A549 (cell line): ENCODE data around the gene AMOTL1. TPM values are rescaled to one million over a fixed set of nuclear protein-coding genes. Genes with fewer than 3 reads are reported as not detected.

ENCODE experiments used
- ATAC-seq, 2 experiments: fragments of 200-7000 bp in 1 of 2; fragments of >200 bp in 1 of 2; cut with Nextera tagmentation in 1 of 2; cut with Tn5 transposase in 1 of 2; 3 replicates each; pipeline versions ENCODE4 v1.8.0 to v1.9.1; 2018 to 2020; ENCODE audit warnings: mild to moderate bottlenecking in 1 of 2, moderate library complexity in 1 of 2
- CTCF ChIA-PET: fragments of 300-600 bp; sonication (Branson Sonifier 250); formaldehyde crosslinking; extraction: SDS; loops from one replicate; lab custom pipeline; 2021; ENCODE audit warnings: antibody characterized with exemption, inconsistent platforms; lab: Yijun Ruan, JAX
- POLR2A ChIA-PET: fragments of 350-600 bp; formaldehyde crosslinking; extraction: SDS; loops from one replicate; lab custom pipeline; 2021; ENCODE audit warnings: antibody characterized with exemption, inconsistent platforms; lab: Yijun Ruan, JAX
- DNase-seq, 2 experiments: peaks; one replicate each; pipeline versions ENCODE4 v3.0.0 to v3.0.0-alpha.2; 2011 to 2016; ENCODE audit warnings: low read depth in 1 of 2, low spot score in 1 of 2
- FAIRE-seq: peaks from 2 replicates; lab custom pipeline; 2011; peaks lifted over from hg19 to GRCh38; lab: Jason Lieb, UNC
- H3K27ac ChIP-seq, 2 experiments: fragments of >200 bp; sonication (Bioruptor Twin); formaldehyde crosslinking; 3 replicates each; pipeline ENCODE4 v1.5.1; 2016 to 2017
- H3K4me1 ChIP-seq: fragments of >200 bp; sonication (Bioruptor Twin); formaldehyde crosslinking; 3 replicates; pipeline ENCODE4 v1.6.1; 2016
- H3K4me2 ChIP-seq: fragments of >200 bp; sonication (Bioruptor Twin); formaldehyde crosslinking; 3 replicates; pipeline ENCODE4 v1.6.1; 2016
- H3K4me3 ChIP-seq: fragments of >200 bp; sonication (Bioruptor Twin); formaldehyde crosslinking; 3 replicates; pipeline ENCODE4 v1.5.1; 2016
- H3K9me3 ChIP-seq: fragments of >200 bp; sonication (Bioruptor Twin); formaldehyde crosslinking; 3 replicates; pipeline ENCODE4 v1.6.1; 2016
- CHD2 ChIP-seq: fragments of 150-350 bp; IDR thresholded peaks from 2 replicates; pipeline ENCODE4 v1.6.1; 2014; ENCODE audit warnings: low read length; ENCODE audit not compliant: partially characterized antibody
- EHMT2 ChIP-seq: fragments of 200-600 bp; sonication (generic); IDR thresholded peaks from 2 replicates; pipeline ENCODE4 v1.6.1; 2016; ENCODE audit warnings: antibody characterized with exemption, low read depth, mild to moderate bottlenecking, moderate library complexity
- EP300 ChIP-seq, 2 experiments: fragments of >200 bp; sonication (Bioruptor Twin); formaldehyde crosslinking; IDR thresholded peaks; 2 replicates in 1 of 2; 3 replicates in 1 of 2; pipeline ENCODE4 v1.6.1; 2016 to 2017
- ESRRA ChIP-seq: fragments of 150-350 bp; IDR thresholded peaks from 2 replicates; pipeline ENCODE4 v1.6.1; 2014; ENCODE audit warnings: mild to moderate bottlenecking, low read length, borderline replicate concordance
- FOSL2 ChIP-seq, 2 experiments: fragments of 450-650 bp in 1 of 2; fragments of >200 bp in 1 of 2; sonication (Bioruptor Twin) in 1 of 2; formaldehyde crosslinking; IDR thresholded peaks; 2 replicates each; pipeline versions ENCODE4 v1.5.0 to v1.6.1; 2016 to 2020; ENCODE audit warnings: mild to moderate bottlenecking in 1 of 2, moderate library complexity in 1 of 2
- FOXS1 ChIP-seq: fragments of 250-450 bp; sonication (Bioruptor Pico); IDR thresholded peaks from 2 replicates; pipeline ENCODE4 v1.5.0; 2020; ENCODE audit warnings: mild to moderate bottlenecking, moderate library complexity
- GATA3 ChIP-seq: IDR thresholded peaks from 2 replicates; pipeline ENCODE4 v1.6.1; 2012; ENCODE audit warnings: borderline replicate concordance
- HOXA7 ChIP-seq: fragments of 250-450 bp; sonication (Bioruptor Pico); IDR thresholded peaks from 2 replicates; pipeline ENCODE4 v1.5.0; 2020; ENCODE audit warnings: mild to moderate bottlenecking, moderate library complexity
- KDM1A ChIP-seq: fragments of 200-600 bp; sonication (generic); IDR thresholded peaks from 2 replicates; pipeline ENCODE4 v1.6.1; 2016; ENCODE audit warnings: low read depth, mild to moderate bottlenecking
- NPAS2 ChIP-seq: fragments of 250-450 bp; sonication (Bioruptor Pico); IDR thresholded peaks from 2 replicates; pipeline ENCODE4 v1.8.0; 2022; ENCODE audit warnings: mild to moderate bottlenecking, moderate library complexity, borderline replicate concordance
- NR3C1 ChIP-seq: fragments of >200 bp; sonication (Bioruptor Twin); formaldehyde crosslinking; IDR thresholded peaks from 3 replicates; pipeline ENCODE4 v1.6.1; 2017
- POLR2A ChIP-seq: IDR thresholded peaks from 2 replicates; pipeline ENCODE4 v1.6.1; 2012; ENCODE audit warnings: mild to moderate bottlenecking, low read length
- RAD21 ChIP-seq, 2 experiments: fragments of >200 bp in 1 of 2; sonication (Bioruptor Twin) in 1 of 2; formaldehyde crosslinking in 1 of 2; IDR thresholded peaks in 1 of 2; conservative IDR thresholded peaks in 1 of 2; 2 replicates in 1 of 2; 3 replicates in 1 of 2; pipeline ENCODE4 v1.6.1; 2012 to 2018; ENCODE audit warnings: inconsistent platforms in 1 of 2
- RARB ChIP-seq: fragments of 250-450 bp; sonication (Bioruptor Pico); IDR thresholded peaks from 2 replicates; pipeline ENCODE4 v1.8.0; 2021; ENCODE audit warnings: mild to moderate bottlenecking, moderate library complexity
- RCOR1 ChIP-seq: fragments of 150-350 bp; IDR thresholded peaks from 2 replicates; pipeline ENCODE4 v1.6.1; 2014; ENCODE audit warnings: antibody characterized with exemption, low read length, low read depth
- RNF2 ChIP-seq: fragments of 200-600 bp; sonication (generic); IDR thresholded peaks from 2 replicates; pipeline ENCODE4 v1.6.1; 2016; ENCODE audit warnings: low read depth, mild to moderate bottlenecking, antibody characterized with exemption, moderate library complexity, borderline replicate concordance
- SMC3 ChIP-seq: fragments of >200 bp; sonication (Bioruptor Twin); formaldehyde crosslinking; IDR thresholded peaks from 3 replicates; pipeline ENCODE4 v1.6.1; 2018; ENCODE audit warnings: inconsistent platforms
- SREBF2 ChIP-seq: fragments of 450-650 bp; IDR thresholded peaks from 2 replicates; pipeline ENCODE4 v1.6.1; 2014; ENCODE audit warnings: mild to moderate bottlenecking, moderate library complexity
- TFCP2L1 ChIP-seq: fragments of 250-450 bp; sonication (Bioruptor Pico); IDR thresholded peaks from 2 replicates; pipeline ENCODE4 v1.5.0; 2021; ENCODE audit warnings: mild to moderate bottlenecking
- TP53 ChIP-seq: fragments of 250-450 bp; sonication (Bioruptor Pico); IDR thresholded peaks from 2 replicates; pipeline ENCODE4 v1.5.0; 2021; ENCODE audit warnings: mild to moderate bottlenecking, moderate library complexity
- ZSCAN20 ChIP-seq: fragments of 250-450 bp; sonication (Bioruptor Pico); IDR thresholded peaks from 2 replicates; pipeline ENCODE4 v1.8.0; 2022; ENCODE audit warnings: mild to moderate bottlenecking, moderate library complexity
- WGBS: methylation state at CpG from one replicate; pipeline ENCODE4 v1.1.6; 2017; ENCODE audit errors: missing lambda C conversion rate; 5-methylcytosine and 5-hydroxymethylcytosine counted together
- polyA plus RNA-seq, 4 experiments: library from polyadenylated mRNA; depleted of rRNA in 3 of 4; stranded (reverse); fragments of >200 nt; fragmentation: RNase III in 1 of 4; extraction: RNeasy Plus Mini Kit Qiagen cat#74134 plus additional on column Dnase treatment in 1 of 4; gene quantifications; 2 replicates in 3 of 4; 3 replicates in 1 of 4; pipeline ENCODE4 v1.2.3, GENCODE V29; 2011 to 2017
- TF ChIP-seq, protein P1 (sequence below): fragments of >200 bp; sonication (Bioruptor Twin); formaldehyde crosslinking; IDR thresholded peaks from 3 replicates; pipeline ENCODE4 v1.5.1; 2016

AMOTL1 gene
- polyA plus RNA-seq, 2 of the 4 experiments (the other 2 are of a cell fraction): 3.9 to 12.2 TPM

DNA sequence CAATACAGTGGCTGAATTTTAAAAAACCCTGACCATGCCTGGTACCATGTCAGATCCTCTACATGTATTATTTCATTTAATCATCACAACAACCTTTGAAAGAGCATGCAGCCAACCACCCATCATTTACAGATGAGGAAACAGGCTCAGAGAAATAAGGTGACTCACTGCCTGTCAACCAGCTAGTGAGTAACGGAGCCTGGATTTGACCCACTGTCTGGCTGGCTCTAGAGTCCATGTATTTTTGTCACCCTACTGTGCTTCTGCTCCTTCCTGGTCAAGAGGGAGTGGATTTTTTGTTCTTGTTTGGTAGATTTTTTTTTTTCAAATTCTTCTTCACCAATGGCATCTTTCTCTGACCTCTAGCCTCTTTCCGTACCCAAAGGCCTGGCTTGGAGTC, 127.8 kb downstream of the AMOTL1 start:
- ATAC-seq: peak; percentile 46 to 62; a peak in 3 of 6 replicates
- Histone ChIP-seq H3K4me2 (no peak overlapping the region; the same call in 2 of the 3 replicates), H3K27ac (no peak overlapping the region), H3K9me3 (0 out of 3 replicates have a peak, but pooled peaks cover 2% of the 10 kb centered on the region), H3K4me1 (no peaks in the 10 kb centered on the region), H3K4me3 (no peak overlapping the region)
- 86% methylated on average over 2 of the region's 2 CpGs for WGBS
- FAIRE-seq: no peak
- ChIA-PET POLR2A (no interaction called here), CTCF (interaction anchor here (0.7 to 4.5 kb wide), 6 partner anchors 15 to 840 kb away, joined by 3 to 59 read pairs (median 3); no protein-coding TSS in a partner anchor)
- DNase-seq: peak in 1 of 2 experiments; percentile 18
- TF ChIP-seq HOXA7 (CRISPR knock-in tag) (no peak), FOSL2 (IDR thresholded peaks at IDR 0.05) (no peak), FOSL2 (CRISPR knock-in tag; IDR thresholded peaks at IDR 0.05) (peak; percentile 20; the same call in 1 of the 2 replicates)

DNA sequence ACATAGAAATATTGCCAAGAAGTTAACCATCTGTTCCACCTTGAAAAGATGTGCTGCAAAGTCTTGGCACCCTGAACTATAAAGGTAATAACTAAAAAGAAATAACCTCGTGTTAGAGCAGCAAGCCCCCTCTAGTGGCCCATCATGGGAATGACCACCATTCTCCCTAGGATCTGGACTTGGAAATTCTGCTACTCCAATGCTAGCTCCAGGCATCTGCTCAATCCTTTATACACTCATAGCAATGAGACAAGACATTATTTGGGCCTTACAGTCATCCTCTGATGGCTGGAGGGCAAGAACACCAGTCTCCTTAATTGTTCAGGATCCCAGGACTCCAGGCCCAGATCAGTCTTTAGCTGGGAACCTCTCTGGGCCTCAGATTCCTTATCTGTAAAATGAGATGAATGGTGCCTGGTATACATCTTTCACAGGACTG, 129.2 kb downstream of the AMOTL1 start:
- FAIRE-seq (peak; percentile 39), DNase-seq (peak; percentile 10 to 42), ATAC-seq (peak in 1 of 2 experiments; percentile 65; a peak in 3 of 6 replicates)
- TF ChIP-seq POLR2A (no peak), GATA3 (no peak), RAD21 (conservative IDR thresholded peaks at IDR 0.05 in 1 of 2, IDR thresholded peaks at IDR 0.05 in 1 of 2) (peak; percentile 80), SMC3 (peak; percentile 78), TFCP2L1 (CRISPR knock-in tag) (no peak), ESRRA (no peak), ZSCAN20 (no peak)
- TF ChIP-seq, protein P1, sequence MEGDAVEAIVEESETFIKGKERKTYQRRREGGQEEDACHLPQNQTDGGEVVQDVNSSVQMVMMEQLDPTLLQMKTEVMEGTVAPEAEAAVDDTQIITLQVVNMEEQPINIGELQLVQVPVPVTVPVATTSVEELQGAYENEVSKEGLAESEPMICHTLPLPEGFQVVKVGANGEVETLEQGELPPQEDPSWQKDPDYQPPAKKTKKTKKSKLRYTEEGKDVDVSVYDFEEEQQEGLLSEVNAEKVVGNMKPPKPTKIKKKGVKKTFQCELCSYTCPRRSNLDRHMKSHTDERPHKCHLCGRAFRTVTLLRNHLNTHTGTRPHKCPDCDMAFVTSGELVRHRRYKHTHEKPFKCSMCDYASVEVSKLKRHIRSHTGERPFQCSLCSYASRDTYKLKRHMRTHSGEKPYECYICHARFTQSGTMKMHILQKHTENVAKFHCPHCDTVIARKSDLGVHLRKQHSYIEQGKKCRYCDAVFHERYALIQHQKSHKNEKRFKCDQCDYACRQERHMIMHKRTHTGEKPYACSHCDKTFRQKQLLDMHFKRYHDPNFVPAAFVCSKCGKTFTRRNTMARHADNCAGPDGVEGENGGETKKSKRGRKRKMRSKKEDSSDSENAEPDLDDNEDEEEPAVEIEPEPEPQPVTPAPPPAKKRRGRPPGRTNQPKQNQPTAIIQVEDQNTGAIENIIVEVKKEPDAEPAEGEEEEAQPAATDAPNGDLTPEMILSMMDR: peak; percentile 75
- ChIA-PET CTCF (interaction anchor here (0.6 to 4.5 kb wide), 18 partner anchors 13 to 282 kb away, joined by 3 to 59 read pairs (median 4); no protein-coding TSS in a partner anchor), POLR2A (no interaction called here)
- Histone ChIP-seq H3K4me3 (no peak overlapping the region), H3K4me2 (no peak overlapping the region), H3K9me3 (0 out of 3 replicates have a peak, but pooled peaks cover 2% of the 10 kb centered on the region), H3K4me1 (no peaks in the 10 kb centered on the region), H3K27ac (no peak overlapping the region)
- WGBS: 0% methylated on average over 1 of the region's 1 CpG

DNA sequence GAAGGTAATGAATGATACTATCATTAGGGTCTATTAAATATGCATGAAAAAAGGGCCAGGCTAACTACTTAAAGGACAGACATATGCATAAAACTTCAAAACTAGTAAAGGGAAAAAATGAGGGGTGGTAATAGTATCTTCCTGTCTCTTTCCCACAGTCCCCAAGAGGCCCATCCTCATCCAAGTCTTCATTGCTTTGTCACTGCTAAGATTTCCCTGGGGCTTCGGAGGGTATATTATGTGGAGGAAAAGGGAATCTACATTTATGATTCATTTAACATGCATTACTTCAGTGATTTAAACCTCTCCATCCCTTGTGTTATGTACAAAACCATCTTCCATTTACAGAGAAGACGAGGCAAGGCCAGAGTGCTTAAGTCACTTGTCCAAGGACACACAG, 139.1 kb downstream of the AMOTL1 start:
- Histone ChIP-seq H3K9me3 (no peaks in the 10 kb centered on the region), H3K4me3 (no peak overlapping the region), H3K4me2 (no peak overlapping the region), H3K4me1 (no peaks in the 10 kb centered on the region), H3K27ac (no peak overlapping the region)
- ChIA-PET CTCF (interaction anchor here (1.0 kb wide), 1 partner anchor 14 kb away, joined by 3 read pairs; no protein-coding TSS in a partner anchor), POLR2A (no interaction called here)
- 38% methylated on average over 2 of the region's 2 CpGs for WGBS
- ATAC-seq (no peak), DNase-seq (no peak), FAIRE-seq (no peak)
- TF ChIP-seq KDM1A (no peak), SREBF2 (no peak), HOXA7 (CRISPR knock-in tag) (no peak), TP53 (no peak)

DNA sequence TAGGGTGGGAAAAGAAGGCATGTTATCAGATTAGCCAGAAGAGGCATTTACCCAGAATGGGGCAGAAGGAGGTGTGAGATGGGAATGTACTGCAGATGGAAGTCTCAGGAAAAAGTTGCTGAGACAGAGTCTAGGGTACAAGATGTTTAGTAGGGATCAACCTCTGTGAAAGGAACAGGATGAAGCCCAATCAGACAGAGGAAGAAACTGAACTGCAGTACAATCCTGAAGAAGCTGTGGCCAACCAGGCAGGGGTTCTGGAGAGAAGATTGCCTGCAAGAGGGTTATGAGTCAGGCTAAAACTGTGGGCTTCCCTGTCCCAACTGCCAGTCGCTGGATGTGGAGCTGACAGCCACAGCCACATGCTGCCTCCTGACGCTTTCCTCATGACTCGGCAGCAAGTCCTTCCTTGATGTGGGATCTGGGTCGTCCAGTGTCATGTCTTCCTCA, 141.2 kb downstream of the AMOTL1 start:
- Histone ChIP-seq H3K27ac (no peak overlapping the region), H3K4me3 (no peak overlapping the region), H3K4me1 (no peaks in the 10 kb centered on the region), H3K4me2 (no peak overlapping the region), H3K9me3 (no peaks in the 10 kb centered on the region)
- ATAC-seq: no peak
- no peak for FAIRE-seq
- ChIA-PET POLR2A (no interaction called here), CTCF (no interaction called here)
- WGBS: 82% methylated on average over 3 of the region's 4 CpGs
- no peak for TF ChIP-seq EP300 (IDR thresholded peaks at IDR 0.05)
- no peak for TF ChIP-seq POLR2A
- TF ChIP-seq NR3C1: no peak
- no peak for TF ChIP-seq RARB
- TF ChIP-seq FOXS1: no peak
- no peak for TF ChIP-seq EHMT2
- TF ChIP-seq RAD21 (conservative IDR thresholded peaks at IDR 0.05 in 1 of 2, IDR thresholded peaks at IDR 0.05 in 1 of 2): no peak
- no peak for TF ChIP-seq NPAS2 (CRISPR knock-in tag)
- no peak for TF ChIP-seq RNF2
- TF ChIP-seq RCOR1: no peak
- no peak for TF ChIP-seq CHD2
- DNase-seq: no peak
